ENCODE results near the gene KCTD14. TPM values are rescaled to one million over a fixed set of nuclear protein-coding genes. Genes with fewer than 3 reads are reported as not detected.

The KCTD14 gene
- total and polyA plus RNA-seq, 8 donors: 7.0 to 20.7 (median 13.5) TPM

DNA sequence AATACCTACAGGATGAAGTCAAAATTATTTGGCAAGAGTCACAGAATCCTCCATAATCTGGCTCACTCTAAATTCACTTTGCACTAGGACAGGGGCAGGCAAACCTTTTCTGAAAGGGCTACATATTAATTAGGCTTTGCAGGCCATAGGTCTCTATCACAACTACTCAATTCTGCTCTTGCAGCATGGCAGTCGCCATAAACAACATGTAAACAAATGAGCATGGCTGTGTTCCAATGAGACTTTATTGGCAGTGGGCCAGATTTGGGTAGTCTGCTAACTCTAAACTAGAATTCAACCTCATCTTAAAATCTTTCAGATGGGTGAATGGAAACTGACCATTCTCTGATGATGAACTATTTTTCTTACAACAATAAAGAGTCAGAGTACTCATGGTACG lies 46.4 kb upstream of the KCTD14 start:
- DNase-seq (no peak), ATAC-seq (no peak), FAIRE-seq (no peak)
- H3K9me3 ChIP-seq: no peaks in the 10 kb centered on the region
- no peak overlapping the region for H3K27ac ChIP-seq
- peaks cover 0 to 25% (median 0%) of the 10 kb centered on the region in 3 donors for H3K36me3 ChIP-seq
- TF ChIP-seq, protein P1, sequence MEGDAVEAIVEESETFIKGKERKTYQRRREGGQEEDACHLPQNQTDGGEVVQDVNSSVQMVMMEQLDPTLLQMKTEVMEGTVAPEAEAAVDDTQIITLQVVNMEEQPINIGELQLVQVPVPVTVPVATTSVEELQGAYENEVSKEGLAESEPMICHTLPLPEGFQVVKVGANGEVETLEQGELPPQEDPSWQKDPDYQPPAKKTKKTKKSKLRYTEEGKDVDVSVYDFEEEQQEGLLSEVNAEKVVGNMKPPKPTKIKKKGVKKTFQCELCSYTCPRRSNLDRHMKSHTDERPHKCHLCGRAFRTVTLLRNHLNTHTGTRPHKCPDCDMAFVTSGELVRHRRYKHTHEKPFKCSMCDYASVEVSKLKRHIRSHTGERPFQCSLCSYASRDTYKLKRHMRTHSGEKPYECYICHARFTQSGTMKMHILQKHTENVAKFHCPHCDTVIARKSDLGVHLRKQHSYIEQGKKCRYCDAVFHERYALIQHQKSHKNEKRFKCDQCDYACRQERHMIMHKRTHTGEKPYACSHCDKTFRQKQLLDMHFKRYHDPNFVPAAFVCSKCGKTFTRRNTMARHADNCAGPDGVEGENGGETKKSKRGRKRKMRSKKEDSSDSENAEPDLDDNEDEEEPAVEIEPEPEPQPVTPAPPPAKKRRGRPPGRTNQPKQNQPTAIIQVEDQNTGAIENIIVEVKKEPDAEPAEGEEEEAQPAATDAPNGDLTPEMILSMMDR (IDR thresholded peaks at IDR 0.05): no peak
- intact Hi-C loops (cut with DNase I): no loop called here
- no peak overlapping the region for H3K4me3 ChIP-seq
- no peaks in the 10 kb centered on the region for H3K27me3 ChIP-seq
- 46 to 51% methylated on average over 2 of the region's 2 CpGs for WGBS, 2 donors
- H3K4me1 ChIP-seq: no peaks in the 10 kb centered on the region

DNA sequence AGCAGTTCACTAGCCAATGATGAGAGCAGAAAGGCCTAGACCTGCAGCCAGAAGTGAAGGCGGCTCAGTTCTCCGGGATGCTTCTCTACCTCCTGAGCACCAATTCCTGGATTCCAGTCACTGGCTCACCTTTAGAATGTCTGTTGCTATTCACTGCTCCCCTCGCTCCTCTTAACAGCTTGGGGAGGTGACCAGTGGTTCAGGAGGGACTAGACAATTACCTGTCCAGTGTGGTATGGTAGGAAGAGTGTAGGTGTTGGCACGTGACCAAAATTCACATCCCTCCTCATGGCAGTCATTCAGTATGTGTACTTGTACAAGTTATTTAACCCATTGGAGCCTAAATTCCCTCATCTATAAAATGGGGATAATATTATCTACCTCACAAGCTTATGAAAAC lies 44.6 kb upstream of the KCTD14 start:
- Histone ChIP-seq H3K27me3 (no peaks in the 10 kb centered on the region), H3K36me3 (peaks cover 0 to 25% (median 0%) of the 10 kb centered on the region in 3 donors), H3K9me3 (no peaks in the 10 kb centered on the region), H3K4me1 (no peaks in the 10 kb centered on the region), H3K27ac (no peak overlapping the region), H3K4me3 (no peak overlapping the region)
- TF ChIP-seq, protein P1 (IDR thresholded peaks at IDR 0.05): no peak
- ATAC-seq: no peak
- FAIRE-seq: no peak
- 88 to 91% methylated on average over 4 of the region's 4 CpGs for WGBS, 2 donors
- intact Hi-C loops (cut with DNase I): no loop called here
- no peak for DNase-seq

DNA sequence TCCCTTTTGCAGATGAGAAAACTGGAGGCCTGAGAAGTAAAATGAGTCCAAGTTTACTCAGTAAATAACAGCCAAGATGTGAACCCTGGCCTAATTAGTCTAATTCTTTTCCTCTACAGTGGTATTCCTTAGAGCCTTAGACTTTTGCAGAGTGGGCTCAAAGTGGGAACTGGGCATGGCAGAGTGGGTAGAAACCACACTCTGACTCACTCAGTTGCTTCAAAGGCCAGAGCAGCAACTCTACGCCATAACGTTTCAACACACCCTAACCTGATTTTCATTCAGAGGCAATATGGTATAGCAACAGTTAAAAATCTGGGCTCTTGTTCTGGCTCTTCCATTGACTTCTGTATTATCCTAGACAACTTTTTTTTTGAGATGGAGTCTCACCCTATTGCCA lies 43.4 kb upstream of the KCTD14 start:
- H3K4me3 ChIP-seq: no peak overlapping the region
- FAIRE-seq: no peak
- WGBS, 2 donors: 86 to 89% methylated on average over 2 of the region's 2 CpGs
- no peaks in the 10 kb centered on the region for H3K27me3 ChIP-seq
- ATAC-seq: no peak
- H3K4me1 ChIP-seq: peaks cover 5 to 8% (median 6%) of the 10 kb centered on the region in 3 donors
- no peak for DNase-seq
- peaks cover 0 to 21% (median 0%) of the 10 kb centered on the region in 3 donors for H3K36me3 ChIP-seq
- H3K9me3 ChIP-seq: no peaks in the 10 kb centered on the region
- intact Hi-C loops (cut with DNase I): no loop called here
- TF ChIP-seq, protein P1 (IDR thresholded peaks at IDR 0.05): no peak
- H3K27ac ChIP-seq: no peak overlapping the region

DNA sequence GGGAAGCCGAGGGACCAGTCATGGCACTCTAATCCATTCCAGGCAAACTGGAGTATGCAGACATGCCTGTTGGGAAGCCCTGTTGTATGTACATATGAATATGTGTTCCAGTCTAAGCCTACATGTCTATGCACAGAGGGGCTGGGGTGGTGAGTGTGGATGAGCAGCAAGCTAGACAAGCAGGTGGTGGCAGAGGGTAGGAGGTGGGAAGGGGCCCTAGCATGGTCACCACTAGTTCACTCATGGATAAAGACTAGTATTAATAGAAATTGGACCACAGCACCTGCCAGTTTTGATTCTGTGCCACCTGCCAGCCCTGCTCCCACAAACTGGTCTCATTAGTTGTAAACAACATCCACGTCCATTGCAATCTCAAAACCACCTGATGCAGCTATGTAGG lies 42.1 kb upstream of the KCTD14 start:
- H3K27me3 ChIP-seq: no peaks in the 10 kb centered on the region
- intact Hi-C loops (cut with DNase I): no loop called here
- H3K9me3 ChIP-seq: no peaks in the 10 kb centered on the region
- 79 to 85% methylated on average over 2 of the region's 2 CpGs for WGBS, 2 donors
- H3K4me1 ChIP-seq: peaks cover 5 to 14% (median 8%) of the 10 kb centered on the region in 3 donors
- H3K27ac ChIP-seq: no peak overlapping the region
- FAIRE-seq (no peak), ATAC-seq (no peak), DNase-seq (no peak)
- H3K36me3 ChIP-seq: peaks cover 0 to 14% (median 0%) of the 10 kb centered on the region in 3 donors
- TF ChIP-seq, protein P1 (IDR thresholded peaks at IDR 0.05): no peak
- no peak overlapping the region for H3K4me3 ChIP-seq

DNA sequence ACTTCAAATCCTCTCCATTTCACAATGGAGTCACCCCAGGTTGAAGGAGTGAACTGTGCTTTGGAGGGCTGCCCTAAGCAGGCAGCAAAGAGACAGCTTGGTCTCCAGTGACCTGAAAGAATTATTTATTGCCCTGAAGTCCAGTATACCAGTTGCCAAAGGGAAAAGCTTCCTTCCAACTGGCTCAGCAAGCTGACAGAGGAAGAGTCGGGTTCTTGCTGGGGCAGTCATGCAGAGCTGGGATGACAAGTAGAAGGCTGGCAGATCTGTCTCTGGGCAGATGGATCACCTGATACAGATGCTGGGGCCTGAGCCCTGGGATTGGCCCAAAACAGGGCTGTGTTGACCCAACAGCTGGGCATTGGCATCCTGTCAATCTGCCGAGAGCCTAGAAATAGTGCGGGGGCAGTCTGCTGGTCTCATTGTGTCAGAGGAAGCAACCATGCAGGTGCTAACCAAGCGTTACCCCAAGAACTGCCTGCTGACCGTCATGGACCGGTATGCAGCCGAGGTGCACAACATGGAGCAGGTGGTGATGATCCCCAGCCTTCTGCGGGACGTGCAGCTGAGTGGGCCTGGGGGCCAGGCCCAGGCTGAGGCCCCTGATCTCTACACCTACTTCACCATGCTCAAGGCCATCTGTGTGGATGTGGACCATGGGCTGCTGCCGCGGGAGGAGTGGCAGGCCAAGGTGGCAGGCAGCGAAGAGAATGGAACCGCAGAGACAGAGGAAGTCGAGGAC lies 40.5 kb upstream of the KCTD14 start, which contains the start of gene THRSP:
THRSP (plus strand) TSS at position 422 of the 742 bp plus-strand sequence; CDS start at position 443, 21 bp downstream.
- Histone ChIP-seq H3K4me1 (peaks cover 5 to 14% (median 8%) of the 10 kb centered on the region in 3 donors), H3K27ac (no peak within 1 kb of the TSS), H3K4me3 (no peak within 1 kb of the TSS), H3K27me3 (no peaks in the 10 kb centered on the region), H3K36me3 (no peaks in the 10 kb centered on the region), H3K9me3 (no peaks in the 10 kb centered on the region)
- DNase-seq: no peak
- intact Hi-C loops (cut with DNase I): no loop called here
- WGBS, 2 donors: 91 to 92% methylated on average over 14 of the region's 14 CpGs
- TF ChIP-seq, protein P1 (IDR thresholded peaks at IDR 0.05): no peak
- FAIRE-seq: no peak
- ATAC-seq: no peak
